IPS-18c (cell line): ENCODE results near the gene HDAC4.

Experiments used
- H3K4me3 ChIP-seq: 2 replicates; pipeline ENCODE4 v1.7.0; 2013; ENCODE audit warnings: low read depth, mild to moderate bottlenecking, low read length, moderate library complexity; ENCODE audit not compliant: insufficient read depth
- H3K9me3 ChIP-seq: one replicate; pipeline ENCODE4 v1.6.1; 2013; ENCODE audit warnings: mild to moderate bottlenecking, low read length, moderate library complexity; ENCODE audit not compliant: control insufficient read depth, insufficient read depth

The HDAC4 gene

DNA sequence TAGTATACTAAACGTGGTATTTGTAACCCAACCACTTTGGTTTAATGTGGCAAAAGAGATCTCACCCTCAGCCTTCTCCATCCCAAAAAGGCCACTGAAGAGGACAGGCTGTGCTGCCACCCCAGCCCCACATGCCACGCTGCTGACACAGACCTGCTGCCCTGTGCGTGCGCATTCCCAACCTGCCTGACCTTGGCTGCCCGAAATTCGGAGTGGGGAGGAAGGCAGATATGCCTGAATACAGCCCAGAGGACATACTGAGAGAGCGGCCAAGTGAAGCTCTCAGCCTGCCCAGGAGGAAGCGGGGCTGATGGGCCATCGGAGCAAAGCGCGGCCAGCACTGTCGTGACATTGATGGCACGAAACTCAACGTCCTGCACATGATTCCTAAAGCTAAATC, 70.0 kb downstream of the HDAC4 start:
- peaks cover 2% of the 10 kb centered on the region for H3K9me3 ChIP-seq
- H3K4me3 ChIP-seq = no peak overlapping the region

DNA sequence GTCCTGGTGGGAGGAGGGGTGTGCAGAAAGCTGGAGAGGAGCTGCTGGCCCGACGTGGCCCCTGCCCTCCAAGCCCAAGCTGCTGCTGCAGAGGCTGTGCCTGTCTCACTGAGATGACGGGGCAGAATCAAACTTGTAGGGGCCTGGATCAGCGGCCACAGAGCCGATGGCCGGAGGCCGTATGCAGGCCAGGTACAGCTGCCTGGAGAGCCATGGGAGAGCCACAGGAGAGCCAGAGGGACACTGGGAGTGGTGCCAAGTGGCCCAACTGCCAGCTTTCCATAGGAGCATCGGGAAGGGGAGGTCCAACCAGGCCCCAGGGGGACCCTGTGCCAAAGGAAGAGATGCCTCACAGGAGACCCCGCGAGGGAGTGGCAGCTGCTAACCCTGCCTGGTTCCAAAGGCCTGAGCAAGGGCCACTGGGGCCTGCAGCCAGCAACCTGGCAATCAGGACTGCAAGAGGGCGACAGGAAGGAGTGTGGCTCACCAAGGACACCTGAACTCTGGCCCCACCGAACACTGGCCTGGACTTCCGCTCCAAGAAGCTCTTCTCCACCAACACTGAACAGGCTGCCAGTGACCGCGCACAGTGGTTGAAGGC, 70.7 kb downstream of the HDAC4 start:
- Histone ChIP-seq H3K4me3 (no peak overlapping the region), H3K9me3 (peaks cover 2% of the 10 kb centered on the region)

DNA sequence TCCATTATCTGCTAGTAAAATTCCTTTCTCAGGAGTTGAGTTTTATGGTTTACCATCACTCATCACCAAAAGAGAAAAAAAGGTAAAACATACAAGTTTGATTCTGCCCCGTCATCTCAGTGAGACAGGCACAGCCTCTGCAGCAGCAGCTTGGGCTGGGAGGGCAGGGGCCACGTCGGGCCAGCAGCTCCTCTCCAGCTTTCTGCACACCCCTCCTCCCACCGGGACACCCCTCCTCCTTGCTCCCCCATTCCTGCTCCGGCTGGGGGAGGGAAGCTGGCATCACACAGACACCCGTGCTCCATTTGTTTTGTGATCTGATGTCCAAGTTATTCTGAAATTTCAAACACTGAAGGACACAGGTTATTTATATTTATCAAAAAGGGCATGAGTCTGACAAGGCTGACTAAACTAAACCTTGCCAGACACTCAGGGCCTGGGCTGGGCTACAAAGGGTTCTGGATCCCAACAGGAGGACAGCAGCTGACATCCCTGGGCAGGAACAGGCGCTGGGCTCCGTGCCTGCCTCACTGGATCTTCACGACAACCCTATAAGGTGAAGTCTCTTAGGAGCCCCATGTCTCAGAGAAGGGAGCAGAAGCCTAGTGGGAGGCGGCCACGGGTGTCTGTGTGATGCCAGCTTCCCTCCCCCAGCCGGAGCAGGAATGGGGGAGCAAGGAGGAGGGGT, 71.4 kb downstream of the HDAC4 start:
- H3K4me3 ChIP-seq = no peak overlapping the region
- peaks cover 2% of the 10 kb centered on the region for H3K9me3 ChIP-seq

GRCh38 chr2:239328351-239329191, 72.2 kb downstream of the HDAC4 start:
- peaks cover 2% of the 10 kb centered on the region for H3K9me3 ChIP-seq
- no peak overlapping the region for H3K4me3 ChIP-seq

- Histone ChIP-seq H3K4me3 (no peak overlapping the region), H3K9me3 (peaks cover 2% of the 10 kb centered on the region)
Observed at GRCh38 chr2:239327536-239328350, 73.1 kb downstream of the HDAC4 start.

DNA sequence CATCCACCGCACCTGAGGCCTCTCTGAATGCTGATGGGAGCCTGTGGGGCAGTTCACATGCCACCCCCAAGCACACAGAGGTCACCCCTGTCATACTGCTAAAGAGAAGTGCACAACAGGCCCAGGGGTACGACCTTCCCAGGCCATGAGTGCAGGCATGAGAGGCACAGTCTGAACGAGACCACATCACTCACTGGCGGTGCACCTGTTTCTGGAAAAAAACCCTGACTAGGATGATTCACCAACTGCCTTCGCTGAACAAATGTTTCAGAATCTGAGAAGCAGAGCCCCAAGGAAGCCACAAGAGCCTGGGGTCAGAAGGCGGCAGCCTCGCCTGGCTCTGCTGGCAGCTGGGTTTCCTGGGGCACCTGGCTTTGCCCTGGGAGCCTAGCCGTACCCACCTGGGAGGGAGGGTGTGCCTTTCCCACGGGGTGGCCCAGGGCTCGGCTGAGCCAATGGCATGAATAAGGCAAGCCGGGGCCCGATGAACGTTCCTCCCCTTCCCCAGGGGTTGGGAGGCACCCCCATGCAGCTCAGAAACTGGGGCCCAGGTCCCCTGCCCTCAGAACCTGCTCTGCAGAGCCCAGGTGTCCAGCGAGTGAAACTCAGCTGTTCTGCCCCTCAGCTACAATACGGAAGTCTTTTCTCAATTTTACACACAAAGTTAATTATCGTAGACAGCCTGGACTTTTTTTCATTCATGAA, 73.8 kb downstream of the HDAC4 start:
- Histone ChIP-seq H3K9me3 (peaks cover 2% of the 10 kb centered on the region), H3K4me3 (no peak overlapping the region)

- Histone ChIP-seq H3K4me3 (no peak overlapping the region), H3K9me3 (peaks cover 2% of the 10 kb centered on the region)
Observed at GRCh38 chr2:239324456-239324855, 76.4 kb downstream of the HDAC4 start.

DNA sequence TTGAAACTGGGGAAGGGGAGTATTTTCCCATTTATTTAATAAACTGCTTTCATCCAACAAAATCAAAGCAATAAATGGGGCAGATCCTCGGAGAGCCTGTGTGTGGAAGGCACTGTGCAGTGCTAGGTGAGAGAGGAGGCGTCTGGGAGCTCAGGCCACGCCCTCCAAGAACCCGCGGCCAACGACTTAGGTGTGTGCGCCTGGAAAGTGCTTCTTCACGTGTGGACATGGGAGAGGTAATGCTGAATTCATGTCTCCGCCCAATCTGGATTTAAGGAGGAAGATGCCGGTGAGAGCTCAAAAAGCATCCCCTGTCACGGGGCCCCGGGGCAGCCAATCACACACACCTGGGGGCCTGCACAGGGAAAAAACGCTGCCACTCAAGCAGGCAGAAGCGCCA, 77.4 kb downstream of the HDAC4 start:
- H3K4me3 ChIP-seq = no peak overlapping the region
- no peaks in the 10 kb centered on the region for H3K9me3 ChIP-seq

DNA sequence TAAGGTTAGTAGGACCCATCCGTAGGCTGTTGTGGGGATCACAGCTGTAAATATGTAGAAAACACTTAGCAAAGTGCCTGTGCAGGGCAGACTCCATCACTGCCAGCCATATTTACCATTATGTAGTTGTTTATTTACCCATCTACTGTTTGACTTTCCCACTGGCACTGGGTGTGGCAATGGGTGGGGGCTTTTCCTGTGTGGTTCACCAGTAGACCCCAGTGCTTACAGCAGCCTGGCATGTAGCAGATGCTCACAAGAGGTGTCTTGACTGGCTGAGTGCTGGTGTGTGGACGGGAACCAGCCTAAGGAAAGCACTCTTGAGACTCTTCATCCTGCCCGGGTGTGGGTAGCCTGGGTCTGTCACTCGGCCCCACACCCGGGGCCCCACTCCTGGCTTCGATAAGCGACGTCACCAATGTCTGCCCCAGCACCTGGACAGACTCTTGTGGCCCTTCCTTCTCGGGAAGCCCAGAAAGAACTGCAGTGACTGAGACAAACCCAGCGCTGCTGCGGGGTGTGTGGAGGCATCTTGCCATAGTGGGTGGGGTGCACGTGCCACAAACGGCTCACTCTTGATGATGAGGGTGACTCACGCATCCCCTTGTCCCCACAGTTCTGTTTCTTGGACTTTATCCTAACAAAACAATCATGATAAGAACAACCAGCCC, 78.3 kb downstream of the HDAC4 start:
- H3K4me3 ChIP-seq = no peak overlapping the region
- no peaks in the 10 kb centered on the region for H3K9me3 ChIP-seq

DNA sequence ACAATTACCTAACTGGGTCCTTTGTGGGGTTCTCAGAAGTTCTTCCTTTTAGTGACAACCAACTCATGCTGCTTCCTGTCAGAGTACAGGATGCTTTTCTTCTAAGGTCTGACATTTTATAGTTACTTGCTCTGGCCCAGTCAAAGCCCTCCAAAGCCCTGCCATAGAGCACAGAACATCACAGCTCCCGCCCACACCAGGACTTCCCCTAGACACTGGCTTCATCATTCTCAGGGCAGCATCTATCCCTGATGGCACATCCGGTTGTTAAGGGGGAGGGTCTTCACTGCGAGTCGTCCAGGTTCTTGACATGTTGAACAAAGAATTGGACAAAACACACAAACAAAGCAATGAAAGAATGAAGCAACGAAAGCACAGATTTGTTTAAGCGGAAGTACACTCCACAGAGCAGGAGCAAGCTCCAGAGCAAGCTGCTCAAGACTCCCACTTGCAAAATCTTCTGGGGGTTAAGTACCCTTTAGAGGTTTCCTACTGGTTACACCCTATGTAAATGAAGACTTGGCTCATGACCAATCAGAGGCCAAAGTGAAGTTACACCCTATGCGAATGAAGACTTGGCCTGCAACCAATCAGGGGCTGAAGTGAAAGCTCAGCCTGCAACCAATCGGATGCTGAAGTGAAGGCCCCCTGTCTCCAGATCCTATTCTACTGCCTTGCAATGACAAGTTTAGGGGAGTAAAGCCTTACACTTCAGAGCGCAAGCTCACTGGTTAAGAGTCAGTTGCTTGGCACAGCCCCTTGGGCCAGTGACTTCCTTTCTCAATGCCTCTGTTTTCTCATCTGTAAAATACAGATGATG, 79.0 kb downstream of the HDAC4 start:
- H3K9me3 ChIP-seq = no peaks in the 10 kb centered on the region

GRCh38 chr2:239318790-239319661, 81.8 kb downstream of the HDAC4 start:
- no peak overlapping the region for H3K4me3 ChIP-seq
- no peaks in the 10 kb centered on the region for H3K9me3 ChIP-seq

More for the DNA sequence above, 79.0 kb downstream of the HDAC4 start:
- no peak overlapping the region for H3K4me3 ChIP-seq

- Histone ChIP-seq H3K4me3 (no peak overlapping the region), H3K9me3 (no peaks in the 10 kb centered on the region)
Observed at GRCh38 chr2:239318151-239318611, 82.6 kb downstream of the HDAC4 start.

DNA sequence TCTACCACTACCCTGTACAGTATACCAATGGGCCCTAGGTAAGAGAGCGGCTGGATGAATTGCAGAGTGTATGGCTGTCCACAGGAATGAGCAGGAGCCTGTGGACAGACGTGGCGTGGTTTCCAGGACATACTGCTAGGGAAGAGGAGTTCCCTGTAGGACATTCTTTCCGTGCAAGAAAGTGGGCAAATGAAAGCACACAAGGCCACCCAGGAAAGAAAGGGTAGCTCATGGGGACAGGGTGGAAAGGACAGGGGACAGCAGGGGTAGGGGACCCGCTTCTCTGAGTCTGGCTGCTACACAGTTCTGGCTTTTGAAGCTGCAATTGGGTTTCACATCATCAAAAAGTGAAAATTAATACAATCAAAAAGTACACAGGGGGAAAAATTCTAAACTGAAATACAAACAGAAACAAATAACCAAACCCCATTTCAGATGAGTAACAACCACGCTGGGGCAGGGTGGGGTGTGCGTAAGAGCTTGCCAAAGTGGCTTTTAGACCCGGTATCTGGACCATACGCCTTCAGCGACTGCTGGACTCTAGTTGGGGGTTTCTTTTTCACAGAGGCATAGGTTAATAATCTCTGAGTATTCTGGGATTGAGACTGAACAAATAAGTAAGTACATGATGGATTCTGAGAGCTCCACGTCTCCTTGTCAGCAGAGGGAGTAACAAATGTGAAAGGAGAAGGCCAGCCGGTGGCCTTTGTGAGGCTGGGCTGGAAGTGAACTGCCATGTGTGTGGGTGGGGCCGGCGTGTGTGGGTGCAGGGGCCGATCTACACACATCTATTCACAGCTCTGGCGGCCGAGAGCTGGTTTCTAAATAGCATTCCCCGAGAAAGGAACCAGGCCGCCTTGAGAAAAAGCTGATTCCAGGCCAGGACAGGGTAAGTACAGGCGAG, 84.0 kb downstream of the HDAC4 start:
- H3K9me3 ChIP-seq = no peaks in the 10 kb centered on the region
- no peak overlapping the region for H3K4me3 ChIP-seq

- no peaks in the 10 kb centered on the region for H3K9me3 ChIP-seq
- H3K4me3 ChIP-seq = no peak overlapping the region
Observed at GRCh38 chr2:239315308-239315707, 85.5 kb downstream of the HDAC4 start.
